ENCODE results near the gene ANKMY1. TPM values are rescaled to one million over a fixed set of nuclear protein-coding genes. Genes with fewer than 3 reads are reported as not detected.
A peak's percentile ranks its signal among the peaks of the same experiment; 100 is the strongest.

The ANKMY1 gene
- total RNA-seq, 2 experiments from 2014 or later: 25.7 to 26.2 TPM

GRCh38 chr2:240451791-240452461 is 105.9 kb downstream of the ANKMY1 start:
- Mint-ChIP-seq H3K9me3 (no peaks in the 10 kb centered on the region), H3K4me3 (peak overlapping the region; percentile 85), H3K27me3 (peaks cover 49% of the 10 kb centered on the region), H3K27ac (no peak overlapping the region), H3K36me3 (ENCODE audit: low read depth) (no peaks in the 10 kb centered on the region), H3K4me1 (ENCODE audit: low read depth) (peaks cover 16% of the 10 kb centered on the region)
- Histone ChIP-seq H3K27me3 (ENCODE audit: control insufficient read depth in 1 of 2, insufficient read depth in 2 of 2, low read length in 2 of 2) (peaks cover 40 to 57% of the 10 kb centered on the region in 2 experiments), H3K4me1 (ENCODE audit: insufficient read depth, low read length) (peaks cover 21% of the 10 kb centered on the region), H3K27ac (ENCODE audit: low read depth in 1 of 2, low read length in 2 of 2) (no peak overlapping the region), H3K9me3 (ENCODE audit: control insufficient read depth in 1 of 2, insufficient read depth in 1 of 2, low read length in 2 of 2) (peaks cover 0 to 28% of the 10 kb centered on the region in 2 experiments), H3K4me3 (ENCODE audit: low read length) (no peak overlapping the region), H3K36me3 (ENCODE audit: insufficient read depth, low read length) (no peaks in the 10 kb centered on the region)
- no peak for TF ChIP-seq CTCF (IDR thresholded peaks at IDR 0.05)
- DNase-seq: no peak
- ChIA-PET POLR2A (no interaction called here), CTCF (no interaction called here)
- ATAC-seq (ENCODE audit: poor library complexity): no peak
- intact Hi-C loops (cut with DNase I, micrococcal nuclease): no loop called here

GRCh38 chr2:240451108-240451611 is 106.6 kb downstream of the ANKMY1 start:
- Mint-ChIP-seq H3K27ac (no peak overlapping the region), H3K4me3 (peak overlapping the region; percentile 25), H3K27me3 (peaks cover 43% of the 10 kb centered on the region), H3K9me3 (no peaks in the 10 kb centered on the region), H3K4me1 (ENCODE audit: low read depth) (peaks cover 16% of the 10 kb centered on the region), H3K36me3 (ENCODE audit: low read depth) (no peaks in the 10 kb centered on the region)
- POLR2A ChIA-PET: no interaction called here
- Histone ChIP-seq H3K4me3 (ENCODE audit: low read length) (no peak overlapping the region), H3K4me1 (ENCODE audit: insufficient read depth, low read length) (peaks cover 21% of the 10 kb centered on the region), H3K9me3 (ENCODE audit: control insufficient read depth in 1 of 2, insufficient read depth in 1 of 2, low read length in 2 of 2) (peaks cover 0 to 21% of the 10 kb centered on the region in 2 experiments), H3K27me3 (ENCODE audit: control insufficient read depth in 1 of 2, insufficient read depth in 2 of 2, low read length in 2 of 2) (peaks cover 40 to 49% of the 10 kb centered on the region in 2 experiments), H3K36me3 (ENCODE audit: insufficient read depth, low read length) (no peaks in the 10 kb centered on the region), H3K27ac (ENCODE audit: low read depth in 1 of 2, low read length in 2 of 2) (no peak overlapping the region)
- no peak for ATAC-seq (ENCODE audit: poor library complexity)
- intact Hi-C loops (cut with DNase I, micrococcal nuclease): no loop called here
- CTCF ChIA-PET: no interaction called here
- no peak for TF ChIP-seq CTCF (IDR thresholded peaks at IDR 0.05)
- DNase-seq: no peak

GRCh38 chr2:240450532-240451107 is 107.2 kb downstream of the ANKMY1 start:
- peaks cover 40 to 46% of the 10 kb centered on the region in 2 experiments for H3K27me3 ChIP-seq (ENCODE audit: control insufficient read depth in 1 of 2, insufficient read depth in 2 of 2, low read length in 2 of 2)
- peak overlapping the region; percentile 25 for H3K4me3 Mint-ChIP-seq

More at GRCh38 chr2:240450532-240451107, 107.2 kb downstream of the ANKMY1 start:
- no peak overlapping the region for H3K27ac Mint-ChIP-seq
- no peak for TF ChIP-seq CTCF (IDR thresholded peaks at IDR 0.05)
- intact Hi-C loops (cut with DNase I, micrococcal nuclease): no loop called here
- no peaks in the 10 kb centered on the region for H3K9me3 Mint-ChIP-seq
- no peaks in the 10 kb centered on the region for H3K36me3 ChIP-seq (ENCODE audit: insufficient read depth, low read length)
- H3K36me3 Mint-ChIP-seq (ENCODE audit: low read depth): no peaks in the 10 kb centered on the region
- CTCF ChIA-PET: no interaction called here
- peaks cover 47% of the 10 kb centered on the region for H3K27me3 Mint-ChIP-seq
- peaks cover 21% of the 10 kb centered on the region for H3K4me1 ChIP-seq (ENCODE audit: insufficient read depth, low read length)
- no peak for DNase-seq
- H3K4me3 ChIP-seq (ENCODE audit: low read length): no peak overlapping the region
- peaks cover 0 to 21% of the 10 kb centered on the region in 2 experiments for H3K9me3 ChIP-seq (ENCODE audit: control insufficient read depth in 1 of 2, insufficient read depth in 1 of 2, low read length in 2 of 2)
- POLR2A ChIA-PET: no interaction called here
- ATAC-seq (ENCODE audit: poor library complexity): no peak
- no peak overlapping the region for H3K27ac ChIP-seq (ENCODE audit: low read depth in 1 of 2, low read length in 2 of 2)
- peaks cover 16% of the 10 kb centered on the region for H3K4me1 Mint-ChIP-seq (ENCODE audit: low read depth)
